Measurements from ENCODE around the gene FICD. TPM values are rescaled to one million over a fixed set of nuclear protein-coding genes. Genes with fewer than 3 reads are reported as not detected.

The FICD gene
- total and polyA plus RNA-seq, 2 of the 13 experiments (the other 11 are each of a cell fraction or from before 2014, with no cell fraction given), result 0.99 to 3.0 TPM

DNA sequence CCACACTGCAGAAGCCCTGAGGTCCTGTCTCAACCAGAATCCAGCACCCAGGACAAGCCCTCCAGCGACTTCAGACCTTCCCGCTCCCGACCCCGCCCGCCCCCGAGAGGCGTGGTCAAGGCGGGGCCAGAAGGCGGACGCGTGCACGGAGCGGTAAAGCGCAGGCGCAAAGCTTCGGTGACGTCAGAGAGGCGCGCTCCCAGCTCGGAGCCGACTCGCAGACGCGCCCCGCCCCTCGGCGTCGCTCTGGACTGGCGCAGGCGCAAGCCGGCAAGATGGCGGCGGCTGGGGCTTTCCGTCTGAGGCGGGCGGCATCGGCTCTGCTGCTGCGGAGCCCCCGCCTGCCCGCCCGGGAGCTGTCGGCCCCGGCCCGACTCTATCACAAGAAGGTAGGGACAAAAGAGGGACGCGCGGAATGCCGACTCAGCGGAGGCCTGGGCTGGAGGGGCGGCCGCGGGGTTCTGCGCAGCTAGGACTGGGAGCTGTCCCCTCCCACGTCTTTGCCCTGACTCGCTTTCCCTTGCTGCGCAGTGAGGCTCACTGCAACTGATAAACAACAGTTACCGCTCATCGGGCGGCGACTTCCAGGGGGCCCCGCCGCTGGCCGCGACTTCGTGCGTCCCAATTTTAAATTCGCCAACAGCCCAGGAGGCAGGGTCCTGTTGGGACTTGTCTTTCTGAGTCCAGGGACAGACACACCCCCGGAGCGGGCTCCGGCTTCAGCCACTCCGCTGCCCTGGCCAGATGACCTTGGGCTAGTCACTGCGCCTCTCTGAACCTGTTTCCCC is 47.5 kb downstream of the FICD start, which contains the start of gene ISCU (continued):
- TF ChIP-seq, protein P1, sequence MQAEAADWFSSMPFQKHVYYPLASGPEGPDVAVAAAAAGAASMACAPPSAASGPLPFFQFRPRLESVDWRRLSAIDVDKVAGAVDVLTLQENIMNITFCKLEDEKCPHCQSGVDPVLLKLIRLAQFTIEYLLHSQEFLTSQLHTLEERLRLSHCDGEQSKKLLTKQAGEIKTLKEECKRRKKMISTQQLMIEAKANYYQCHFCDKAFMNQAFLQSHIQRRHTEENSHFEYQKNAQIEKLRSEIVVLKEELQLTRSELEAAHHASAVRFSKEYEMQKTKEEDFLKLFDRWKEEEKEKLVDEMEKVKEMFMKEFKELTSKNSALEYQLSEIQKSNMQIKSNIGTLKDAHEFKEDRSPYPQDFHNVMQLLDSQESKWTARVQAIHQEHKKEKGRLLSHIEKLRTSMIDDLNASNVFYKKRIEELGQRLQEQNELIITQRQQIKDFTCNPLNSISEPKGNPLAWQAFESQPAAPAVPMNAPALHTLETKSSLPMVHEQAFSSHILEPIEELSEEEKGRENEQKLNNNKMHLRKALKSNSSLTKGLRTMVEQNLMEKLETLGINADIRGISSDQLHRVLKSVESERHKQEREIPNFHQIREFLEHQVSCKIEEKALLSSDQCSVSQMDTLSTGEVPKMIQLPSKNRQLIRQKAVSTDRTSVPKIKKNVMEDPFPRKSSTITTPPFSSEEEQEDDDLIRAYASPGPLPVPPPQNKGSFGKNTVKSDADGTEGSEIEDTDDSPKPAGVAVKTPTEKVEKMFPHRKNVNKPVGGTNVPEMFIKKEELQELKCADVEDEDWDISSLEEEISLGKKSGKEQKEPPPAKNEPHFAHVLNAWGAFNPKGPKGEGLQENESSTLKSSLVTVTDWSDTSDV (CRISPR knock-in tag; IDR thresholded peaks at IDR 0.05), result 0 out of 2 replicates have a peak, but pooled peaks have one; percentile 85
- TF ChIP-seq SP1 (IDR thresholded peaks at IDR 0.05) (no peak), SP1 (CRISPR knock-in tag; IDR thresholded peaks at IDR 0.05) (peak; percentile 96), ZNF777 (CRISPR knock-in tag; IDR thresholded peaks at IDR 0.05) (peak; percentile 77), RELA (CRISPR knock-in tag; IDR thresholded peaks at IDR 0.05) (no peak), ZBTB8A (CRISPR knock-in tag; IDR thresholded peaks at IDR 0.05; ENCODE audit: borderline replicate concordance, low read depth) (no peak), ZNF136 (CRISPR knock-in tag; IDR thresholded peaks at IDR 0.05; ENCODE audit: low read depth) (no peak), ZNF713 (CRISPR knock-in tag; IDR thresholded peaks at IDR 0.05) (0 out of 2 replicates have a peak, but pooled peaks have one; percentile 55), KMT2B (CRISPR knock-in tag; IDR thresholded peaks at IDR 0.05) (no peak), ATRX (CRISPR knock-in tag; IDR thresholded peaks at IDR 0.05; ENCODE audit: borderline replicate concordance) (no peak), IKZF4 (CRISPR knock-in tag; IDR thresholded peaks at IDR 0.05; ENCODE audit: borderline replicate concordance, low read depth, not compliant biosample characterization) (peak; percentile 37), CBX1 (IDR thresholded peaks at IDR 0.05; ENCODE audit: low read depth) (peak; percentile 18), ZNF138 (CRISPR knock-in tag; IDR thresholded peaks at IDR 0.05; ENCODE audit: low read depth) (peak; percentile 44; the same call in 1 of the 2 replicates), ZC3H4 (CRISPR knock-in tag; IDR thresholded peaks at IDR 0.05; ENCODE audit: borderline replicate concordance) (no peak), NBN (conservative IDR thresholded peaks at IDR 0.05) (no peak), ZFP90 (CRISPR knock-in tag; IDR thresholded peaks at IDR 0.05; ENCODE audit: borderline replicate concordance) (peak; percentile 16; the same call in 1 of the 2 replicates), AGO2 (optimal IDR thresholded peaks at IDR 0.05; ENCODE audit: low read depth, low read length) (peak; percentile 74), ATF7-NPFF (CRISPR knock-in tag; IDR thresholded peaks at IDR 0.05; ENCODE audit: low read depth) (0 out of 2 replicates have a peak, but pooled peaks have one; percentile 63), ZNF788 (CRISPR knock-in tag; IDR thresholded peaks at IDR 0.05; ENCODE audit: borderline replicate concordance) (no peak), ZNF781 (CRISPR knock-in tag; IDR thresholded peaks at IDR 0.05; ENCODE audit: borderline replicate concordance, not compliant biosample characterization) (no peak)
- TF ChIP-seq, protein P2, sequence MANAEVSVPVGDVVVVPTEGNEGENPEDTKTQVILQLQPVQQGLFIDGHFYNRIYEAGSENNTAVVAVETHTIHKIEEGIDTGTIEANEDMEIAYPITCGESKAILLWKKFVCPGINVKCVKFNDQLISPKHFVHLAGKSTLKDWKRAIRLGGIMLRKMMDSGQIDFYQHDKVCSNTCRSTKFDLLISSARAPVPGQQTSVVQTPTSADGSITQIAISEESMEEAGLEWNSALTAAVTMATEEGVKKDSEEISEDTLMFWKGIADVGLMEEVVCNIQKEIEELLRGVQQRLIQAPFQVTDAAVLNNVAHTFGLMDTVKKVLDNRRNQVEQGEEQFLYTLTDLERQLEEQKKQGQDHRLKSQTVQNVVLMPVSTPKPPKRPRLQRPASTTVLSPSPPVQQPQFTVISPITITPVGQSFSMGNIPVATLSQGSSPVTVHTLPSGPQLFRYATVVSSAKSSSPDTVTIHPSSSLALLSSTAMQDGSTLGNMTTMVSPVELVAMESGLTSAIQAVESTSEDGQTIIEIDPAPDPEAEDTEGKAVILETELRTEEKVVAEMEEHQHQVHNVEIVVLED (CRISPR knock-in tag; IDR thresholded peaks at IDR 0.05; ENCODE audit: borderline replicate concordance), result peak; percentile 90
- TF ChIP-seq, protein P3, sequence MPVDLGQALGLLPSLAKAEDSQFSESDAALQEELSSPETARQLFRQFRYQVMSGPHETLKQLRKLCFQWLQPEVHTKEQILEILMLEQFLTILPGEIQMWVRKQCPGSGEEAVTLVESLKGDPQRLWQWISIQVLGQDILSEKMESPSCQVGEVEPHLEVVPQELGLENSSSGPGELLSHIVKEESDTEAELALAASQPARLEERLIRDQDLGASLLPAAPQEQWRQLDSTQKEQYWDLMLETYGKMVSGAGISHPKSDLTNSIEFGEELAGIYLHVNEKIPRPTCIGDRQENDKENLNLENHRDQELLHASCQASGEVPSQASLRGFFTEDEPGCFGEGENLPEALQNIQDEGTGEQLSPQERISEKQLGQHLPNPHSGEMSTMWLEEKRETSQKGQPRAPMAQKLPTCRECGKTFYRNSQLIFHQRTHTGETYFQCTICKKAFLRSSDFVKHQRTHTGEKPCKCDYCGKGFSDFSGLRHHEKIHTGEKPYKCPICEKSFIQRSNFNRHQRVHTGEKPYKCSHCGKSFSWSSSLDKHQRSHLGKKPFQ (CRISPR knock-in tag; IDR thresholded peaks at IDR 0.05; ENCODE audit: insufficient replicate concordance), result peak; percentile 44
- TF ChIP-seq, protein P4, sequence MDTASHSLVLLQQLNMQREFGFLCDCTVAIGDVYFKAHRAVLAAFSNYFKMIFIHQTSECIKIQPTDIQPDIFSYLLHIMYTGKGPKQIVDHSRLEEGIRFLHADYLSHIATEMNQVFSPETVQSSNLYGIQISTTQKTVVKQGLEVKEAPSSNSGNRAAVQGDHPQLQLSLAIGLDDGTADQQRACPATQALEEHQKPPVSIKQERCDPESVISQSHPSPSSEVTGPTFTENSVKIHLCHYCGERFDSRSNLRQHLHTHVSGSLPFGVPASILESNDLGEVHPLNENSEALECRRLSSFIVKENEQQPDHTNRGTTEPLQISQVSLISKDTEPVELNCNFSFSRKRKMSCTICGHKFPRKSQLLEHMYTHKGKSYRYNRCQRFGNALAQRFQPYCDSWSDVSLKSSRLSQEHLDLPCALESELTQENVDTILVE (CRISPR knock-in tag; IDR thresholded peaks at IDR 0.05), result no peak; the same call in 1 of the 2 replicates

Measured in HepG2 (cell line).